ENCODE measurements around the gene RAD51B.

The RAD51B gene

GRCh38 chr14:68374682-68375081, 555.1 kb downstream of the RAD51B start:
- FAIRE-seq (no peak), DNase-seq (ENCODE audit: low spot score) (no peak)

- FAIRE-seq (no peak), DNase-seq (ENCODE audit: low spot score) (no peak)
Measured at GRCh38 chr14:68375376-68375775, 555.8 kb downstream of the RAD51B start.

GRCh38 chr14:68376067-68376779, 556.6 kb downstream of the RAD51B start:
- DNase-seq (ENCODE audit: low spot score) (no peak), FAIRE-seq (no peak)

GRCh38 chr14:68377006-68377405, 557.4 kb downstream of the RAD51B start:
- FAIRE-seq: no peak
- no peak for DNase-seq (ENCODE audit: low spot score)

- DNase-seq (ENCODE audit: low spot score) (no peak), FAIRE-seq (no peak)
Measured at GRCh38 chr14:68377459-68377858, 557.9 kb downstream of the RAD51B start.

- FAIRE-seq (no peak), DNase-seq (ENCODE audit: low spot score) (no peak)
Measured at GRCh38 chr14:68379510-68380328, 560.1 kb downstream of the RAD51B start.

- peak; percentile 83 for FAIRE-seq
- DNase-seq (ENCODE audit: low spot score): peak; percentile 46
Measured at GRCh38 chr14:68380329-68380741, 560.8 kb downstream of the RAD51B start.

GRCh38 chr14:68384335-68384734, 564.8 kb downstream of the RAD51B start:
- FAIRE-seq (no peak), DNase-seq (ENCODE audit: low spot score) (no peak)

- DNase-seq (ENCODE audit: low spot score) (no peak), FAIRE-seq (no peak)
Measured at GRCh38 chr14:68384881-68385280, 565.3 kb downstream of the RAD51B start.

GRCh38 chr14:68386446-68386845, 566.9 kb downstream of the RAD51B start:
- FAIRE-seq (no peak), DNase-seq (ENCODE audit: low spot score) (no peak)

GRCh38 chr14:68386950-68387779, 567.6 kb downstream of the RAD51B start:
- DNase-seq (ENCODE audit: low spot score) (no peak), FAIRE-seq (no peak)

GRCh38 chr14:68389943-68390342, 570.4 kb downstream of the RAD51B start:
- FAIRE-seq: no peak

GRCh38 chr14:68390741-68391140, 571.2 kb downstream of the RAD51B start:
- DNase-seq (ENCODE audit: low spot score): no peak
- FAIRE-seq: no peak

More at GRCh38 chr14:68389943-68390342, 570.4 kb downstream of the RAD51B start:
- no peak for DNase-seq (ENCODE audit: low spot score)

GRCh38 chr14:68391311-68392014, 571.9 kb downstream of the RAD51B start:
- no peak for FAIRE-seq
- DNase-seq (ENCODE audit: low spot score): no peak

- DNase-seq (ENCODE audit: low spot score) (no peak), FAIRE-seq (no peak)
Measured at GRCh38 chr14:68392393-68393141, 573.0 kb downstream of the RAD51B start.

- DNase-seq (ENCODE audit: low spot score) (no peak), FAIRE-seq (no peak)
Measured at GRCh38 chr14:68393259-68393658, 573.7 kb downstream of the RAD51B start.

GRCh38 chr14:68394118-68394763, 574.7 kb downstream of the RAD51B start:
- no peak for FAIRE-seq
- no peak for DNase-seq (ENCODE audit: low spot score)

- FAIRE-seq (no peak), DNase-seq (ENCODE audit: low spot score) (no peak)
Measured at GRCh38 chr14:68394764-68395143, 575.2 kb downstream of the RAD51B start.

GRCh38 chr14:68395604-68396003, 576.0 kb downstream of the RAD51B start:
- DNase-seq (ENCODE audit: low spot score): no peak
- no peak for FAIRE-seq

GRCh38 chr14:68396461-68396860, 576.9 kb downstream of the RAD51B start:
- FAIRE-seq: no peak
- DNase-seq (ENCODE audit: low spot score): no peak

Measured in RCC 7860 (cell line).